GM12878 (cell line): ENCODE measurements around the gene TACC3. TPM values are rescaled to one million over a fixed set of nuclear protein-coding genes. Genes with fewer than 3 reads are reported as not detected.

Experiments used
- ATAC-seq: fragments of 200-7000 bp; cut with Tn5 transposase; 3 replicates; pipeline ENCODE4 v1.9.1; 2020; ENCODE audit warnings: mild to moderate bottlenecking, moderate library complexity
- BruUV-seq: library from RNA; stranded (reverse); fragments of 400-500 nt; replicated peaks from 2 replicates; lab custom pipeline; 2021; lab: Mats Ljungman, UMichigan
- CTCF ChIA-PET: fragments of 300-600 bp; sonication (Branson Sonifier 250); formaldehyde crosslinking; extraction: SDS; loops from one replicate; lab custom pipeline; 2021; ENCODE audit warnings: inconsistent platforms; lab: Yijun Ruan, JAX
- POLR2A ChIA-PET: fragments of 350-600 bp; formaldehyde crosslinking; extraction: SDS; loops from one replicate; lab custom pipeline; 2021; ENCODE audit warnings: inconsistent platforms; lab: Charles Lee
- RAD21 ChIA-PET: fragments of 300-600 bp; sonication (Branson Sonifier 250); formaldehyde crosslinking; loops from one replicate; lab custom pipeline; 2023; ENCODE audit warnings: antibody characterized with exemption; ENCODE audit not compliant: unreplicated experiment; lab: Charles Lee
- SMC1A ChIA-PET: fragments of 300-600 bp; sonication (Branson Sonifier 250); formaldehyde crosslinking; loops from one replicate; lab custom pipeline; 2023; ENCODE audit not compliant: unreplicated experiment, uncharacterized antibody; lab: Charles Lee
- DNase-seq: peaks from one replicate; pipeline ENCODE4 v3.0.0-alpha.2; 2011; ENCODE audit warnings: low read depth, low spot score
- FAIRE-seq: peaks from 3 replicates; lab custom pipeline; 2011; peaks lifted over from hg19 to GRCh38; lab: Jason Lieb, UNC
- H2AFZ ChIP-seq: 2 replicates; pipeline ENCODE4 v1.6.0; 2011; ENCODE audit warnings: low read depth, low read length, control low read depth; ENCODE audit not compliant: control insufficient read depth
- H3K27ac ChIP-seq: 2 replicates; pipeline ENCODE4 v1.5.1; 2011; ENCODE audit warnings: control low read depth; ENCODE audit not compliant: control insufficient read depth, insufficient read depth
- H3K27me3 ChIP-seq, 2 experiments: replicated peaks in 1 of 2; 2 replicates each; pipeline versions ENCODE4 v1.6.0 to v1.6.1; 2011; ENCODE audit warnings: low read length in 1 of 2; ENCODE audit not compliant: control insufficient read depth in 2 of 2, insufficient read depth in 2 of 2
- H3K36me3 ChIP-seq, 2 experiments: 2 replicates each; pipeline ENCODE4 v1.5.1; 2011; ENCODE audit warnings: low read length in 1 of 2; ENCODE audit not compliant: control insufficient read depth in 2 of 2, insufficient read depth in 2 of 2
- H3K4me1 ChIP-seq: 2 replicates; pipeline ENCODE4 v1.6.1; 2011; ENCODE audit warnings: mild to moderate bottlenecking, low read length, moderate library complexity, mixed read lengths; ENCODE audit not compliant: control insufficient read depth, insufficient read depth
- H3K4me2 ChIP-seq: 2 replicates; pipeline ENCODE4 v1.6.0; 2011; ENCODE audit warnings: control low read depth; ENCODE audit not compliant: control insufficient read depth, insufficient read depth
- H3K4me3 ChIP-seq: fragments of 200-600 bp; sonication (generic); 2 replicates; pipeline ENCODE4 v1.5.1; 2016
- H3K79me2 ChIP-seq: 2 replicates; pipeline ENCODE4 v1.6.0; 2011; ENCODE audit warnings: low read length; ENCODE audit not compliant: control insufficient read depth, insufficient read depth
- H3K9ac ChIP-seq: 2 replicates; pipeline ENCODE4 v1.8.0; 2011; ENCODE audit warnings: low read length, control low read depth, mixed read lengths; ENCODE audit not compliant: control insufficient read depth, insufficient read depth
- H3K9me3 ChIP-seq: replicated peaks from 3 replicates; pipeline ENCODE4 v1.5.1; 2011; ENCODE audit warnings: mild to moderate bottlenecking, low read length; ENCODE audit not compliant: control insufficient read depth, insufficient read depth
- H4K20me1 ChIP-seq: 2 replicates; pipeline ENCODE4 v1.6.0; 2011; ENCODE audit not compliant: control insufficient read depth, insufficient read depth
- WGBS: methylation state at CpG from one replicate; pipeline ENCODE4 v1.1.6; 2016; ENCODE audit warnings: low lambda C conversion rate; ENCODE audit not compliant: insufficient replicate concordance, insufficient coverage; ENCODE audit errors: missing lambda C conversion rate; 5-methylcytosine and 5-hydroxymethylcytosine counted together
- in situ Hi-C: fragments of 300-500 bp; cut with MboI; formaldehyde crosslinking; loops from 9 replicates; pipeline ENCODE4 v1.14.3; 2018; ENCODE audit warnings: mixed read lengths
- intact Hi-C: fragments of 100-400 bp; cut with micrococcal nuclease; formaldehyde crosslinking; loops from one replicate; pipeline ENCODE4 v1.14.2; 2022; ENCODE audit not compliant: unreplicated experiment
- polyA plus RNA-seq, 11 experiments: library from polyadenylated mRNA; depleted of rRNA in 4 of 11; unstranded in 6 of 11; stranded (reverse) in 5 of 11; fragments of >200 nt; fragmentation: Nextera tagmentation in 4 of 11; fragmentation: Illumina TruSeq in 1 of 11; extraction: Ambion mirVana in 4 of 11; extraction: Trizol in 1 of 11; gene quantifications; 1 replicate in 1 of 11; 2 replicates in 10 of 11; pipeline versions ENCODE4 v1.2.1 to v1.2.3, GENCODE V29; 2011 to 2016; ENCODE audit warnings: inconsistent platforms in 2 of 11, missing spikeins in 2 of 11, low read depth in 1 of 11
- total RNA-seq, 4 experiments: library from RNA; depleted of rRNA in 3 of 4; stranded (reverse); fragments of >200 nt in 3 of 4; fragmentation: Illumina TruSeq in 1 of 4; extraction: Trizol in 1 of 4; gene quantifications; 2 replicates each; pipeline versions ENCODE4 v1.2.1 to v1.2.3, GENCODE V29; 2013 to 2021
- TF ChIP-seq, protein P1 (sequence below): IDR thresholded peaks from 2 replicates; pipeline ENCODE4 v1.6.1; 2012; ENCODE audit warnings: improper control_type of control experiment, low read depth, low read length; ENCODE audit not compliant: insufficient replicate concordance
- TF ChIP-seq, protein P2 (sequence below): fragments of 450-650 bp; conservative IDR thresholded peaks from 2 replicates; pipeline ENCODE4 v1.6.1; 2017; ENCODE audit warnings: mild to moderate bottlenecking, moderate library complexity
- TF ChIP-seq, protein P3 (sequence below): fragments of 150-350 bp; IDR thresholded peaks from 2 replicates; pipeline ENCODE4 v1.6.1; 2016; ENCODE audit warnings: low read depth, low read length

TACC3 gene
- total and polyA plus RNA-seq, 10 of the 15 experiments (the other 5 are each of a cell fraction or from before 2014, with no cell fraction given): 2.8 to 121 (median 73.3) TPM

DNA sequence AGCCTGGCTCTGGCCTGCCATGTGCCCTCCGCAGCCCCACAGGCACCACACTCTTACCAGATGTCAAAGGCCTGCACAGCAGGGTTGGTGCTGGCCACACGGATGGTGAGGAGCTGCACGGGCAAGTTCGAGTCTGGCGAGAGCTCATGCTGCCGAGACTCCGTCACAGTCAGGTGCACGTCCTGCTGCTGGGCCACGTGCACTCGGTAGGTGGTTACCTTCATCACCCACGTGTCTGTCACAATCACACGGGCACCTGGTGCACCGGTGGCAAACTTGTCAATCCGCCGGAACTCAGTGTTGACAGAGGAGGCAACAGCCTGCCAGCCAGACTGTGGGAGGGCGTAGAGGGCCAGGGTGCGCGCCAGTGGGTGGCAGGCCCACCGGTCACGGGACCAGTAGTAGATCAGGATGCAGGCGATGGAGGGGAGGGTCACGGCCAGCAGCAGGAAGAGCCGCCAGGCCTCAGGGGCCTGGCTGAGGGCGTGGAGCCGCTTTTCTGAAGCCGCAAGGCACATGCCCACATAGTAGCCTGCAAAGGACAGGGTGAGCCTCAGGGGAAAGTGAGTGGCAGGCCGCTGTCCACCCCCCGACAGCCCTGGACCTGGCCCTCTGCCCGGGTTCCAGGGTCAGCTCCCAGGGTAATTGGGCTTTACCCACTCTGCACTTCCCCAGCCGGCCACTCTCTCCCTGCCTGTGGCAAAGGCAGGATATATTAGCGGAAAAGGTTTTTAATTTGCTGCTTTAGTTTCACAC lies 3.0 kb upstream of the TACC3 start (continued):
- TF ChIP-seq, protein P1, sequence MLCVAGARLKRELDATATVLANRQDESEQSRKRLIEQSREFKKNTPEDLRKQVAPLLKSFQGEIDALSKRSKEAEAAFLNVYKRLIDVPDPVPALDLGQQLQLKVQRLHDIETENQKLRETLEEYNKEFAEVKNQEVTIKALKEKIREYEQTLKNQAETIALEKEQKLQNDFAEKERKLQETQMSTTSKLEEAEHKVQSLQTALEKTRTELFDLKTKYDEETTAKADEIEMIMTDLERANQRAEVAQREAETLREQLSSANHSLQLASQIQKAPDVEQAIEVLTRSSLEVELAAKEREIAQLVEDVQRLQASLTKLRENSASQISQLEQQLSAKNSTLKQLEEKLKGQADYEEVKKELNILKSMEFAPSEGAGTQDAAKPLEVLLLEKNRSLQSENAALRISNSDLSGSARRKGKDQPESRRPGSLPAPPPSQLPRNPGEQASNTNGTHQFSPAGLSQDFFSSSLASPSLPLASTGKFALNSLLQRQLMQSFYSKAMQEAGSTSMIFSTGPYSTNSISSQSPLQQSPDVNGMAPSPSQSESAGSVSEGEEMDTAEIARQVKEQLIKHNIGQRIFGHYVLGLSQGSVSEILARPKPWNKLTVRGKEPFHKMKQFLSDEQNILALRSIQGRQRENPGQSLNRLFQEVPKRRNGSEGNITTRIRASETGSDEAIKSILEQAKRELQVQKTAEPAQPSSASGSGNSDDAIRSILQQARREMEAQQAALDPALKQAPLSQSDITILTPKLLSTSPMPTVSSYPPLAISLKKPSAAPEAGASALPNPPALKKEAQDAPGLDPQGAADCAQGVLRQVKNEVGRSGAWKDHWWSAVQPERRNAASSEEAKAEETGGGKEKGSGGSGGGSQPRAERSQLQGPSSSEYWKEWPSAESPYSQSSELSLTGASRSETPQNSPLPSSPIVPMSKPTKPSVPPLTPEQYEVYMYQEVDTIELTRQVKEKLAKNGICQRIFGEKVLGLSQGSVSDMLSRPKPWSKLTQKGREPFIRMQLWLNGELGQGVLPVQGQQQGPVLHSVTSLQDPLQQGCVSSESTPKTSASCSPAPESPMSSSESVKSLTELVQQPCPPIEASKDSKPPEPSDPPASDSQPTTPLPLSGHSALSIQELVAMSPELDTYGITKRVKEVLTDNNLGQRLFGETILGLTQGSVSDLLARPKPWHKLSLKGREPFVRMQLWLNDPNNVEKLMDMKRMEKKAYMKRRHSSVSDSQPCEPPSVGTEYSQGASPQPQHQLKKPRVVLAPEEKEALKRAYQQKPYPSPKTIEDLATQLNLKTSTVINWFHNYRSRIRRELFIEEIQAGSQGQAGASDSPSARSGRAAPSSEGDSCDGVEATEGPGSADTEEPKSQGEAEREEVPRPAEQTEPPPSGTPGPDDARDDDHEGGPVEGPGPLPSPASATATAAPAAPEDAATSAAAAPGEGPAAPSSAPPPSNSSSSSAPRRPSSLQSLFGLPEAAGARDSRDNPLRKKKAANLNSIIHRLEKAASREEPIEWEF: no peak
- TF ChIP-seq, all 136 proteins: peak for 0

DNA sequence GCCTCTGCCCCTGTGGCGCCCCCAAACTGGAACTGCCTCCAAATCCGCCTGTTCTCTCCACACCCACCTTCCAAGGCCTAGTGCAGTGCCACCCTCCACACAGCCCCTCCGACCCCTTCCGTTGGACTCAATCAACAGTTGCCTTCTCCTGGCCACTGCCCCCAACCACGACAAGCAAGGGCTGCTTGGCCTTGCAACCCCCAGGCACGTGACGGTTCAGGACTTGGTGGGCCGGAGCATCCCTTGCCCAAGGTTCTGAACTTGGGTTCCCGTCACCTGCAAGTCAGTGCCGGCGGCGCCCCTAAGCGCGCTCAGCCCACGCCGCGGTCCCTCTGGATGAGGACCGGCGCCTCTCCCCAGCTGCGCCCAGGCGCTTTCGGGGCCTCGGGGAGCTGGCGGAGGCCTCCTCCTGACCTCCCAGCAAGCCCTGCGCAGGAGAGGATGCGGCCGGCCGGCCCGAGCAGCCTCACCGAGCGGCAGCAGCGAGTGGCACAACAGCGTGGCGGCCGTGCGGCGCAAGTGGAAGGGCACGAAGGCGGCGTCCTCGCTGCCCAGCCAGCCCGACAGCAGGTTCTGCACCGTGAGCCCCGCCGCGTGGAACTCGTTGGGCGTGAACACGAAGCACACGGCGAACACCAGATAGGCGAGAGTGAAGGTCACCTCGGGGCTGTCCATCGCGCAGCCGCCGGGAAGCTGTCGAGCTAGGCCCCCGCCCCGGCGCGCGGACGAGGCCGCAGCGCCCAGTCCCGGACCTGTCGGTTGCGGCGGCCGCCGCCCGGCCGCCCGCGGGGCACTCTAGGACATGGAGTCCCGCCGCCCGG lies 948 bp upstream of the TACC3 start:
- no TSS peak for BruUV-seq
- CTCF ChIA-PET: interaction anchor here (0.6 to 15.5 kb wide), 5 partner anchors 9 to 181 kb away, joined by 3 to 317 read pairs (median 3); partner anchors contain the start of gene SLBP
- ATAC-seq (peak; percentile 35), FAIRE-seq (no peak), DNase-seq (no peak)
- under 1% methylated on average over 79 of the region's 79 CpGs for WGBS
- peaks cover 64% of the 10 kb centered on the region for H3K79me2 ChIP-seq
- peak overlapping the region; percentile 77 for H3K9ac ChIP-seq
- SMC1A ChIA-PET: interaction anchor here (0.9 to 11.0 kb wide), 3 partner anchors 12 to 27 kb away, joined by 3 to 132 read pairs (median 33); no protein-coding TSS in a partner anchor
- H3K27me3 ChIP-seq: no peaks in the 10 kb centered on the region
- peaks cover 4% of the 10 kb centered on the region for H4K20me1 ChIP-seq
- peaks cover 31% of the 10 kb centered on the region for H3K4me1 ChIP-seq
- POLR2A ChIA-PET: interaction anchor here (0.7 to 3.8 kb wide), 8 partner anchors 8 to 133 kb away, joined by 3 to 34 read pairs (median 4); partner anchors contain the start of gene SLBP
- in situ Hi-C loops: no loop called here
- peak overlapping the region; percentile 73 for H3K4me3 ChIP-seq
- intact Hi-C loops: no loop called here
- H3K9me3 ChIP-seq: no peaks in the 10 kb centered on the region
- peak overlapping the region; percentile 72 for H3K27ac ChIP-seq
- RAD21 ChIA-PET: interaction anchor here (0.8 to 3.3 kb wide), 3 partner anchors 11 to 27 kb away, joined by 3 to 32 read pairs (median 3); no protein-coding TSS in a partner anchor
- H2AFZ ChIP-seq: peak overlapping the region; percentile 87
- peak overlapping the region; percentile 97 for H3K4me2 ChIP-seq
- peaks cover 4 to 10% of the 10 kb centered on the region in 2 experiments; a peak in 3 of 4 replicates for H3K36me3 ChIP-seq
- TF ChIP-seq, protein P2, sequence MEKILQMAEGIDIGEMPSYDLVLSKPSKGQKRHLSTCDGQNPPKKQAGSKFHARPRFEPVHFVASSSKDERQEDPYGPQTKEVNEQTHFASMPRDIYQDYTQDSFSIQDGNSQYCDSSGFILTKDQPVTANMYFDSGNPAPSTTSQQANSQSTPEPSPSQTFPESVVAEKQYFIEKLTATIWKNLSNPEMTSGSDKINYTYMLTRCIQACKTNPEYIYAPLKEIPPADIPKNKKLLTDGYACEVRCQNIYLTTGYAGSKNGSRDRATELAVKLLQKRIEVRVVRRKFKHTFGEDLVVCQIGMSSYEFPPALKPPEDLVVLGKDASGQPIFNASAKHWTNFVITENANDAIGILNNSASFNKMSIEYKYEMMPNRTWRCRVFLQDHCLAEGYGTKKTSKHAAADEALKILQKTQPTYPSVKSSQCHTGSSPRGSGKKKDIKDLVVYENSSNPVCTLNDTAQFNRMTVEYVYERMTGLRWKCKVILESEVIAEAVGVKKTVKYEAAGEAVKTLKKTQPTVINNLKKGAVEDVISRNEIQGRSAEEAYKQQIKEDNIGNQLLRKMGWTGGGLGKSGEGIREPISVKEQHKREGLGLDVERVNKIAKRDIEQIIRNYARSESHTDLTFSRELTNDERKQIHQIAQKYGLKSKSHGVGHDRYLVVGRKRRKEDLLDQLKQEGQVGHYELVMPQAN: peak; percentile 50; the same call in 1 of the 2 replicates
- TF ChIP-seq, protein P3, sequence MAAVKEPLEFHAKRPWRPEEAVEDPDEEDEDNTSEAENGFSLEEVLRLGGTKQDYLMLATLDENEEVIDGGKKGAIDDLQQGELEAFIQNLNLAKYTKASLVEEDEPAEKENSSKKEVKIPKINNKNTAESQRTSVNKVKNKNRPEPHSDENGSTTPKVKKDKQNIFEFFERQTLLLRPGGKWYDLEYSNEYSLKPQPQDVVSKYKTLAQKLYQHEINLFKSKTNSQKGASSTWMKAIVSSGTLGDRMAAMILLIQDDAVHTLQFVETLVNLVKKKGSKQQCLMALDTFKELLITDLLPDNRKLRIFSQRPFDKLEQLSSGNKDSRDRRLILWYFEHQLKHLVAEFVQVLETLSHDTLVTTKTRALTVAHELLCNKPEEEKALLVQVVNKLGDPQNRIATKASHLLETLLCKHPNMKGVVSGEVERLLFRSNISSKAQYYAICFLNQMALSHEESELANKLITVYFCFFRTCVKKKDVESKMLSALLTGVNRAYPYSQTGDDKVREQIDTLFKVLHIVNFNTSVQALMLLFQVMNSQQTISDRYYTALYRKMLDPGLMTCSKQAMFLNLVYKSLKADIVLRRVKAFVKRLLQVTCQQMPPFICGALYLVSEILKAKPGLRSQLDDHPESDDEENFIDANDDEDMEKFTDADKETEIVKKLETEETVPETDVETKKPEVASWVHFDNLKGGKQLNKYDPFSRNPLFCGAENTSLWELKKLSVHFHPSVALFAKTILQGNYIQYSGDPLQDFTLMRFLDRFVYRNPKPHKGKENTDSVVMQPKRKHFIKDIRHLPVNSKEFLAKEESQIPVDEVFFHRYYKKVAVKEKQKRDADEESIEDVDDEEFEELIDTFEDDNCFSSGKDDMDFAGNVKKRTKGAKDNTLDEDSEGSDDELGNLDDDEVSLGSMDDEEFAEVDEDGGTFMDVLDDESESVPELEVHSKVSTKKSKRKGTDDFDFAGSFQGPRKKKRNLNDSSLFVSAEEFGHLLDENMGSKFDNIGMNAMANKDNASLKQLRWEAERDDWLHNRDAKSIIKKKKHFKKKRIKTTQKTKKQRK: no peak
